Activated naive CD4-positive, alpha-beta T cell treated with anti-CD3 and anti-CD28 coated beads for 36 hours (primary cell): ENCODE measurements around the gene WFDC1. TPM values are rescaled to one million over a fixed set of nuclear protein-coding genes. Genes with fewer than 3 reads are reported as not detected.

Experiments
- CTCF ChIA-PET: fragments of 350-600 bp; sonication (Branson Sonifier 250); formaldehyde crosslinking; loops from one replicate; lab custom pipeline; 2021; ENCODE audit warnings: antibody characterized with exemption; lab: Charles Lee
- DNase-seq: peaks from one replicate; pipeline ENCODE4 v3.0.0-alpha.2; 2020
- H3K27ac Mint-ChIP-seq: one replicate; pipeline ENCODE4 v1.8.0; 2021; ENCODE audit warnings: mild to moderate bottlenecking, mixed read lengths
- H3K27me3 Mint-ChIP-seq: one replicate; pipeline ENCODE4 v1.8.0; 2021; ENCODE audit warnings: low read depth, mixed read lengths
- H3K36me3 Mint-ChIP-seq: one replicate; pipeline ENCODE4 v1.8.0; 2021; ENCODE audit warnings: low read depth, mixed read lengths
- H3K4me1 Mint-ChIP-seq: one replicate; pipeline ENCODE4 v1.8.0; 2021; ENCODE audit warnings: low read depth, mixed read lengths
- H3K4me3 Mint-ChIP-seq: one replicate; pipeline ENCODE4 v1.8.0; 2021; ENCODE audit warnings: mild to moderate bottlenecking, moderate library complexity, mixed read lengths
- H3K9me3 Mint-ChIP-seq: one replicate; pipeline ENCODE4 v1.8.0; 2021; ENCODE audit warnings: mixed read lengths
- intact Hi-C: fragments of 100-400 bp; cut with micrococcal nuclease; formaldehyde crosslinking; loops from one replicate; pipeline ENCODE4 v1.15.1; 2023
- total RNA-seq, 2 experiments: library from RNA; stranded (reverse); gene quantifications; one replicate each; pipeline ENCODE4 v1.2.3, GENCODE V29; 2021

The WFDC1 gene
- total RNA-seq, 2 experiments from 2014 or later = not detected

GRCh38 chr16:84307209-84307954 lies 12.7 kb downstream of the WFDC1 start:
- Mint-ChIP-seq H3K4me1 (no peaks in the 10 kb centered on the region), H3K36me3 (no peaks in the 10 kb centered on the region), H3K27ac (no peak overlapping the region), H3K27me3 (peaks cover 17% of the 10 kb centered on the region), H3K4me3 (no peak overlapping the region), H3K9me3 (no peaks in the 10 kb centered on the region)
- DNase-seq = no peak
- CTCF ChIA-PET = interaction anchor here (1.2 to 1.8 kb wide), 2 partner anchors 10 to 50 kb away, joined by 4 to 5 read pairs; no protein-coding TSS in a partner anchor
- intact Hi-C loops = no loop called here

- CTCF ChIA-PET = interaction anchor here (1.2 to 1.6 kb wide), 3 partner anchors 10 to 72 kb away, joined by 3 to 5 read pairs (median 4); no protein-coding TSS in a partner anchor
- peak; percentile 23 for DNase-seq
- Mint-ChIP-seq H3K4me1 (no peaks in the 10 kb centered on the region), H3K27me3 (peaks cover 20% of the 10 kb centered on the region), H3K4me3 (no peak overlapping the region), H3K36me3 (no peaks in the 10 kb centered on the region), H3K27ac (no peak overlapping the region), H3K9me3 (no peaks in the 10 kb centered on the region)
- intact Hi-C loops = loop anchor here (2.0 kb wide), 1 partner anchor 31 kb away; no protein-coding TSS in a partner anchor
Observed at GRCh38 chr16:84308120-84308519, 13.4 kb downstream of the WFDC1 start.

- H3K4me3 Mint-ChIP-seq = no peak overlapping the region
- no peak for DNase-seq
- no peaks in the 10 kb centered on the region for H3K4me1 Mint-ChIP-seq
- no peaks in the 10 kb centered on the region for H3K36me3 Mint-ChIP-seq
- no peaks in the 10 kb centered on the region for H3K9me3 Mint-ChIP-seq
- intact Hi-C loops = no loop called here
- H3K27me3 Mint-ChIP-seq = peaks cover 30% of the 10 kb centered on the region
- CTCF ChIA-PET = no interaction called here
- H3K27ac Mint-ChIP-seq = no peak overlapping the region
Observed at GRCh38 chr16:84310642-84311041, 16.0 kb downstream of the WFDC1 start.

GRCh38 chr16:84312783-84313382 lies 18.2 kb downstream of the WFDC1 start:
- Mint-ChIP-seq H3K4me1 (no peaks in the 10 kb centered on the region), H3K36me3 (no peaks in the 10 kb centered on the region), H3K9me3 (peaks cover 3% of the 10 kb centered on the region), H3K4me3 (no peak overlapping the region), H3K27me3 (peaks cover 28% of the 10 kb centered on the region), H3K27ac (no peak overlapping the region)
- intact Hi-C loops = no loop called here
- CTCF ChIA-PET = interaction anchor here (0.6 kb wide), 1 partner anchor 87 kb away, joined by 3 read pairs; no protein-coding TSS in a partner anchor
- no peak for DNase-seq

GRCh38 chr16:84313921-84314320 lies 19.2 kb downstream of the WFDC1 start:
- CTCF ChIA-PET = no interaction called here
- no peak overlapping the region for H3K4me3 Mint-ChIP-seq

GRCh38 chr16:84314373-84314772 lies 19.7 kb downstream of the WFDC1 start:
- no peaks in the 10 kb centered on the region for H3K36me3 Mint-ChIP-seq
- peaks cover 22% of the 10 kb centered on the region for H3K27me3 Mint-ChIP-seq
- no peaks in the 10 kb centered on the region for H3K4me1 Mint-ChIP-seq
- no peak overlapping the region for H3K4me3 Mint-ChIP-seq
- H3K27ac Mint-ChIP-seq = no peak overlapping the region
- intact Hi-C loops = no loop called here
- H3K9me3 Mint-ChIP-seq = peaks cover 8% of the 10 kb centered on the region
- DNase-seq = no peak
- CTCF ChIA-PET = no interaction called here

More at GRCh38 chr16:84313921-84314320, 19.2 kb downstream of the WFDC1 start:
- H3K27me3 Mint-ChIP-seq = peaks cover 25% of the 10 kb centered on the region
- DNase-seq = no peak
- no peak overlapping the region for H3K27ac Mint-ChIP-seq
- peaks cover 8% of the 10 kb centered on the region for H3K9me3 Mint-ChIP-seq
- H3K36me3 Mint-ChIP-seq = no peaks in the 10 kb centered on the region
- intact Hi-C loops = no loop called here
- H3K4me1 Mint-ChIP-seq = no peaks in the 10 kb centered on the region

GRCh38 chr16:84314814-84315213 lies 20.1 kb downstream of the WFDC1 start:
- intact Hi-C loops = no loop called here
- Mint-ChIP-seq H3K27me3 (peaks cover 22% of the 10 kb centered on the region), H3K36me3 (no peaks in the 10 kb centered on the region), H3K9me3 (peaks cover 8% of the 10 kb centered on the region), H3K4me1 (no peaks in the 10 kb centered on the region), H3K27ac (no peak overlapping the region), H3K4me3 (no peak overlapping the region)
- CTCF ChIA-PET = no interaction called here
- no peak for DNase-seq

GRCh38 chr16:84315422-84315821 lies 20.7 kb downstream of the WFDC1 start:
- H3K36me3 Mint-ChIP-seq = no peaks in the 10 kb centered on the region
- CTCF ChIA-PET = no interaction called here

GRCh38 chr16:84318091-84318975 lies 23.7 kb downstream of the WFDC1 start:
- intact Hi-C loops = no loop called here
- Mint-ChIP-seq H3K4me1 (no peaks in the 10 kb centered on the region), H3K27ac (no peak overlapping the region), H3K27me3 (peaks cover 11% of the 10 kb centered on the region), H3K4me3 (no peak overlapping the region), H3K9me3 (peaks cover 8% of the 10 kb centered on the region), H3K36me3 (no peaks in the 10 kb centered on the region)
- DNase-seq = no peak
- CTCF ChIA-PET = interaction anchor here (1.4 kb wide), 1 partner anchor 10 kb away, joined by 4 read pairs; no protein-coding TSS in a partner anchor

More at GRCh38 chr16:84315422-84315821, 20.7 kb downstream of the WFDC1 start:
- no peaks in the 10 kb centered on the region for H3K4me1 Mint-ChIP-seq
- DNase-seq = no peak
- peaks cover 22% of the 10 kb centered on the region for H3K27me3 Mint-ChIP-seq
- peaks cover 8% of the 10 kb centered on the region for H3K9me3 Mint-ChIP-seq
- intact Hi-C loops = no loop called here
- no peak overlapping the region for H3K27ac Mint-ChIP-seq
- no peak overlapping the region for H3K4me3 Mint-ChIP-seq

- no peak for DNase-seq
- H3K27me3 Mint-ChIP-seq = peaks cover 4% of the 10 kb centered on the region
- no peaks in the 10 kb centered on the region for H3K36me3 Mint-ChIP-seq
- no peaks in the 10 kb centered on the region for H3K4me1 Mint-ChIP-seq
- H3K9me3 Mint-ChIP-seq = peaks cover 8% of the 10 kb centered on the region
- intact Hi-C loops = no loop called here
- no peak overlapping the region for H3K4me3 Mint-ChIP-seq
- CTCF ChIA-PET = no interaction called here
- no peak overlapping the region for H3K27ac Mint-ChIP-seq
Observed at GRCh38 chr16:84319146-84319760, 24.6 kb downstream of the WFDC1 start.

GRCh38 chr16:84320511-84320910 lies 25.8 kb downstream of the WFDC1 start:
- peaks cover 8% of the 10 kb centered on the region for H3K9me3 Mint-ChIP-seq
- H3K36me3 Mint-ChIP-seq = no peaks in the 10 kb centered on the region
- H3K4me3 Mint-ChIP-seq = no peak overlapping the region
- H3K27me3 Mint-ChIP-seq = peaks cover 2% of the 10 kb centered on the region
- intact Hi-C loops = no loop called here
- H3K27ac Mint-ChIP-seq = no peak overlapping the region
- no peaks in the 10 kb centered on the region for H3K4me1 Mint-ChIP-seq
- CTCF ChIA-PET = no interaction called here
- no peak for DNase-seq

- H3K27me3 Mint-ChIP-seq = peaks cover under 1% of the 10 kb centered on the region
- no peak overlapping the region for H3K4me3 Mint-ChIP-seq
- H3K9me3 Mint-ChIP-seq = peaks cover 8% of the 10 kb centered on the region
- CTCF ChIA-PET = no interaction called here
- no peaks in the 10 kb centered on the region for H3K36me3 Mint-ChIP-seq
- no peaks in the 10 kb centered on the region for H3K4me1 Mint-ChIP-seq
- no peak for DNase-seq
- intact Hi-C loops = no loop called here
- H3K27ac Mint-ChIP-seq = no peak overlapping the region
Observed at GRCh38 chr16:84321932-84322331, 27.3 kb downstream of the WFDC1 start.
